Endothelial cell of umbilical vein (primary cell): ENCODE results near the gene GLB1L. TPM values are rescaled to one million over a fixed set of nuclear protein-coding genes. Genes with fewer than 3 reads are reported as not detected.
A peak's percentile ranks its signal among the peaks of the same experiment; 100 is the strongest.

ENCODE experiments used
- BruUV-seq: library from RNA; stranded (reverse); fragments of 400-500 nt; replicated peaks from 2 replicates; lab custom pipeline; 2021; lab: Mats Ljungman, UMichigan
- CTCF ChIA-PET: fragments of 300-600, 350-600 bp; sonication (Branson Sonifier 250); formaldehyde crosslinking; loops from one replicate; lab custom pipeline; 2021; ENCODE audit warnings: antibody characterized with exemption, inconsistent platforms; lab: Charles Lee
- POLR2A ChIA-PET: fragments of 300-600, 350-600 bp; sonication (Branson Sonifier 250); formaldehyde crosslinking; loops from one replicate; lab custom pipeline; 2021; ENCODE audit warnings: antibody characterized with exemption, inconsistent platforms; lab: Charles Lee
- DNase-seq: peaks from one replicate; pipeline ENCODE4 v3.0.0-alpha.2; 2011; ENCODE audit warnings: low read depth, low spot score
- FAIRE-seq: peaks from 2 replicates; lab custom pipeline; 2011; peaks lifted over from hg19 to GRCh38; lab: Jason Lieb, UNC
- H2AFZ ChIP-seq: 2 replicates; pipeline ENCODE4 v1.6.0; 2012; ENCODE audit warnings: low read depth, low read length, control low read depth, inconsistent platforms
- H3K27ac ChIP-seq: 2 replicates; pipeline ENCODE4 v1.5.1; 2011; ENCODE audit warnings: low read depth, mild to moderate bottlenecking, control low read depth, low read length, moderate library complexity; ENCODE audit not compliant: insufficient read depth
- H3K27me3 ChIP-seq, 2 experiments: 2 replicates each; pipeline versions ENCODE4 v1.6.0 to v1.6.1; 2011; ENCODE audit warnings: low read length in 2 of 2, mixed read lengths in 1 of 2; ENCODE audit not compliant: control insufficient read depth in 2 of 2, insufficient read depth in 2 of 2
- H3K36me3 ChIP-seq, 2 experiments: 2 replicates in 1 of 2; 3 replicates in 1 of 2; pipeline ENCODE4 v1.5.1; 2011; ENCODE audit warnings: low read length in 2 of 2, mild to moderate bottlenecking in 1 of 2, moderate library complexity in 1 of 2; ENCODE audit not compliant: control insufficient read depth in 2 of 2, insufficient read depth in 2 of 2; ENCODE audit errors: extremely low read depth in 1 of 2
- H3K4me1 ChIP-seq: 3 replicates; pipeline ENCODE4 v1.5.1; 2011; ENCODE audit warnings: mild to moderate bottlenecking, low read length; ENCODE audit not compliant: control insufficient read depth, insufficient read depth; ENCODE audit errors: extremely low read depth
- H3K4me2 ChIP-seq: 2 replicates; pipeline ENCODE4 v1.6.1; 2011; ENCODE audit warnings: low read length, control low read depth, mixed read lengths; ENCODE audit not compliant: insufficient read depth
- H3K4me3 ChIP-seq, 3 experiments: fragments of 200-600 bp in 1 of 3; sonication (generic), shearing (Covaris generic) in 1 of 3; replicated peaks in 1 of 3; 2 replicates each; pipeline ENCODE4 v1.5.1; 2011 to 2016; ENCODE audit warnings: control low read depth in 3 of 3, low read length in 3 of 3, mild to moderate bottlenecking in 2 of 3, inconsistent platforms in 1 of 3, low read depth in 1 of 3, moderate library complexity in 1 of 3; ENCODE audit not compliant: insufficient read depth in 1 of 3
- H3K79me2 ChIP-seq: 2 replicates; pipeline ENCODE4 v1.6.0; 2012; ENCODE audit warnings: low read length, inconsistent platforms; ENCODE audit not compliant: control insufficient read depth, insufficient read depth
- H3K9ac ChIP-seq: replicated peaks from 2 replicates; pipeline ENCODE3; 2011; ENCODE audit warnings: low read length, control low read depth; ENCODE audit not compliant: insufficient read depth; ENCODE audit errors: extremely low read depth
- H3K9me1 ChIP-seq: replicated peaks from 3 replicates; pipeline ENCODE4 v1.6.0; 2011; ENCODE audit warnings: mild to moderate bottlenecking, low read length; ENCODE audit not compliant: control insufficient read depth, insufficient read depth; ENCODE audit errors: extremely low read depth
- H3K9me3 ChIP-seq: replicated peaks from 2 replicates; pipeline ENCODE4 v1.5.1; 2012; ENCODE audit warnings: low read length, inconsistent platforms; ENCODE audit not compliant: control insufficient read depth, insufficient read depth
- H4K20me1 ChIP-seq: replicated peaks from 2 replicates; pipeline ENCODE3; 2011; ENCODE audit warnings: mild to moderate bottlenecking, low read length; ENCODE audit not compliant: control insufficient read depth, insufficient read depth; ENCODE audit errors: extremely low read depth
- CTCF ChIP-seq, 2 donors: IDR thresholded peaks; 1 replicate in 1 of 2; 2 replicates in 1 of 2; pipeline ENCODE4 v1.5.1; 2011; ENCODE audit warnings: low read length in 2 of 2, mild to moderate bottlenecking in 2 of 2, moderate library complexity in 2 of 2, control low read depth in 1 of 2, inconsistent platforms in 1 of 2, low read depth in 1 of 2; ENCODE audit not compliant: insufficient read depth in 1 of 2; ENCODE audit errors: extremely low read depth in 1 of 2
- FOS ChIP-seq: IDR thresholded peaks from 2 replicates; pipeline ENCODE4 v1.6.1; 2011; ENCODE audit warnings: mild to moderate bottlenecking, low read length, moderate library complexity, borderline replicate concordance; ENCODE audit not compliant: insufficient read depth
- GATA2 ChIP-seq: IDR thresholded peaks from 2 replicates; pipeline ENCODE4 v1.7.0; 2011; ENCODE audit warnings: low read depth, mild to moderate bottlenecking, moderate library complexity, mixed read lengths, low read length; ENCODE audit not compliant: insufficient read length, insufficient read depth
- JUN ChIP-seq: IDR thresholded peaks from 2 replicates; pipeline ENCODE4 v1.6.1; 2011; ENCODE audit warnings: borderline replicate concordance, low read depth; ENCODE audit not compliant: insufficient read length, insufficient read depth
- MAX ChIP-seq: IDR thresholded peaks from 2 replicates; pipeline ENCODE4 v1.6.1; 2011; ENCODE audit not compliant: insufficient read depth, insufficient read length
- MYC ChIP-seq: IDR thresholded peaks from one replicate; pipeline ENCODE4 v1.6.1; 2011; ENCODE audit warnings: mild to moderate bottlenecking, low read depth, low read length
- POLR2A ChIP-seq: IDR thresholded peaks from 2 replicates; pipeline ENCODE4 v1.6.1; 2012; ENCODE audit warnings: low read depth, mild to moderate bottlenecking, control low read depth, low read length
- POLR2AphosphoS5 ChIP-seq: IDR thresholded peaks from 2 replicates; pipeline ENCODE4 v1.6.1; 2012; ENCODE audit warnings: low read depth, mild to moderate bottlenecking, control low read depth, low read length, moderate library complexity; ENCODE audit not compliant: insufficient read depth
- dilution Hi-C: fragments of 300-500 bp; cut with MboI; formaldehyde crosslinking; loops from one replicate; pipeline ENCODE4 v1.15.0; 2019; ENCODE audit warnings: low sequenced_read_pairs; ENCODE audit not compliant: extremely low pct_ligation_motif_present
- intact Hi-C: fragments of 100-400 bp; cut with micrococcal nuclease; formaldehyde crosslinking; loops from one replicate; pipeline ENCODE4 v1.10.0; 2022
- polyA plus RNA-seq, 4 experiments: library from polyadenylated mRNA; depleted of rRNA in 3 of 4; stranded (reverse) in 3 of 4; unstranded in 1 of 4; fragments of >200 nt; gene quantifications; 2 replicates each; pipeline versions ENCODE4 v1.2.1 to v1.2.3, GENCODE V29; 2011 to 2012; ENCODE audit warnings: missing spikeins in 1 of 4
- total RNA-seq: library from RNA; stranded (reverse); gene quantifications from 2 replicates; pipeline ENCODE4 v1.2.3, GENCODE V29; 2021

GLB1L gene
- total and polyA plus RNA-seq, 2 donors (not counting 3 experiments of a cell fraction or from before 2014, with no cell fraction given) = 9.2 to 11.9 TPM

DNA sequence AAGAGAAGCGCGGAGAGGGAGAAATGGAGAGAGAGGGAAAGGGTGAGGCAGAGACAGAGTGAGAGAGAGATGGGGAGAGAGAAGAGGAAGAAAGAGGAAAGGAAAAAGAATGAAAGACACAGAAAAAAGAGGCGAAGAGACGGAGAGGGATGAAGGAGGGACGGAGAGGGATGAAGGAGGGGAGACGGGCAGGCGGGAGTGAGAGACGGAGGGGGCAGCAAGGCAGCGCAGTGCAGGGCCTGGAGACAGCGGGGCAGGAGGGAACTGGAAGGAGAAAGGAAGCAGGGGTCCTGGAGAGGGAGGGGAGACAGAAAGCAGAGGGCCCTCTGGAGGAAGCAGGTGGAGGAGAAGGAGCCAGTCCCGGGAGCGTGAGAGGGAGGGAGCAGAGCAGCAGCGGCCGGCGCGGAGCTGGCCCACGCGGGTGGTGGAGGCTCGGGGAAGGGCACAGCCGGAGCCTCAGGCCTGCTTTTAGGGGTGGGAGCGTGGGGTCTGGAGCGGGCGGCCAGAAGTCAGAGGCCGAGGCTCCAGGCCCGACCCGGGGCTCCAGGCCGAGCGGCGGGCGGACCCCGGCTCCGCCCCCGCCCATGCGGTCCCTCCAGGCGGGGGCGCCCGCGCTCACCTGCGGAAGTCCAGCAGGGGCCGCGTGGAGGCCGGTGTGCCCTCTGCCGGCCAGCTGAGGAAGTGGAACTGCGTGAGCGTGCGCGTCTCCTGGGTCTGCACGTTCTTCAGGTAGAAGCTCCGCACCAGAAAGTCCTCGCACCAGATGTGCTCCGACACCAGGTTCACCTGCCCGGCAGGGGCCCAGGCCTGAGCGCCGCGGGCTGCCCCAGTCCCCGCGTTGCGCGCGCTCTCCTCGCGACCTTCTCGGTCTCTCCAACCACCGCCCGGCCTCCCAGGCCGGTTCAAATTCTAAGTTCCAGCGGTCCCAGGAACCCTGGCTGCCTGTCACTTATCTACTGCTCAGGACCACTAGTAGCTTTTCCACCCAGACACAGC, 49.4 kb upstream of the GLB1L start:
- ChIA-PET POLR2A (interaction anchor here (1.0 kb wide), 1 partner anchor 50 kb away, joined by 4 read pairs; the partner anchor contains the start of genes GLB1L and STK16), CTCF (interaction anchor here (0.6 to 11.2 kb wide), 47 partner anchors 9 to 418 kb away, joined by 3 to 253 read pairs (median 5); partner anchors contain the start of genes ABCB6, ANKZF1, ATG9A and CNPPD1)
- H3K9me1 ChIP-seq = no peaks in the 10 kb centered on the region
- peak overlapping the region; percentile 77 for H3K4me2 ChIP-seq
- FAIRE-seq (peak; percentile 83), DNase-seq (peak; percentile 87)
- H3K79me2 ChIP-seq = no peaks in the 10 kb centered on the region
- dilution Hi-C loops = no loop called here
- H3K4me1 ChIP-seq = peaks cover 4% of the 10 kb centered on the region
- no TSS peak for BruUV-seq
- H3K36me3 ChIP-seq = no peaks in the 10 kb centered on the region
- peak overlapping the region; percentile 64 for H3K9ac ChIP-seq
- TF ChIP-seq POLR2A (peak; percentile 64), MAX (peak; percentile 59), GATA2 (no peak), POLR2AphosphoS5 (peak; percentile 75), CTCF (IDR thresholded peaks at IDR 0.05; ENCODE audit: extremely low read depth in 1 of 2, insufficient read depth in 1 of 2, low read depth in 1 of 2, low read length in 2 of 2) (peak; percentile 95 to 98), JUN (no peak), MYC (peak; percentile 90), FOS (no peak)
- peak overlapping the region; percentile 40 to 46 (median 40) for H3K4me3 ChIP-seq
- intact Hi-C loops = loop anchor here (1.0 to 5.0 kb wide), 9 partner anchors 15 to 312 kb away; partner anchors contain the start of genes ABCB6, ANKZF1, ATG9A and CNPPD1
- no peaks in the 10 kb centered on the region for H4K20me1 ChIP-seq
- H3K27me3 ChIP-seq = peaks cover 0 to 2% of the 10 kb centered on the region in 2 experiments
- no peak overlapping the region for H3K27ac ChIP-seq
- H2AFZ ChIP-seq = peak overlapping the region; percentile 98
- H3K9me3 ChIP-seq = no peaks in the 10 kb centered on the region
